HS-5 (cell line): ENCODE measurements around the gene DCLK1.
"Not testable (repeated sequence)": the region's sequence is repeated elsewhere in the genome, so short reads cannot be mapped to it uniquely, and the experiment has no call there.

Source experiments
- DNase-seq: peaks from one replicate; pipeline ENCODE4 v3.0.0-alpha.2; 2012; ENCODE audit warnings: low read depth

The DCLK1 gene

GRCh38 chr13:36130552-36131221 lies 495 bp downstream of the DCLK1 start:
- DNase-seq: no peak

GRCh38 chr13:36130193-36130551 lies 1.0 kb downstream of the DCLK1 start:
- DNase-seq: no peak

DNA sequence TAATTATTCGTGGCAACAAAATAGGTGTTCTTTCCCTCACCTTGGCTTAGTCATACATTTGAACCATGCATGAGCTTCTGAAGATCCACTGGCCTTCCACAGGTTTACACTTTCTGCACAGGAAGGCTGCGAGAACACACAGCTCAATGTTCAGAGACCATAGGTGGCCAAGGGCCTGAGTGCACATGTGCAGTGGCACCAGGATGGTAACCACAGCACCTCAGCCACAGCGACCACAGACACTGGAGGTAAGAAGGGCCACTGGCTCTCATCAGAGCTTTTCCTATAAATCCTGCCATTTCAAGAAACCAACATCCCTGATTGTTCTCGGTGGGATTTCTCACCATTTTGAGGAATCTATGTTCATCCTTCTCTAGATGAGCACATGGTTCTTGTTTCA lies 1.6 kb downstream of the DCLK1 start:
- DNase-seq: no peak

DNA sequence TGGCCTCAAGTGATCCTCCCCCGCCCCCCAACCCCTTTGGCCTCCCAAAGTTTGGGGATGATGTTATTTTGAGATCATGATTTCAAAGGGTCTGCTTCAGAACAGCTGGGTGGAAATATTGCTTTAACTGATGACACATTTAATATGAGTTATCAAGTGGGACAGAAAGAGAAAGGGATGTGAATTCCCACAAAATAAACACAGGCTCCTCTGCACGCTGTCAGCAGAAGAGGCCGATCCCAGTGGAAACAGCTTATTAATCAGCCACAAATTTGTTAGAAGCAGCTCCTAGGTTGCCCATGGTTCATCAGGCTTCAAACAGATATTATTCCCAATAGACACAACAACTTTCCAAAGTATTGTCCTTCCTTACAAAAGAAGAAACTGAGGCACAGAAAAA lies 4.7 kb downstream of the DCLK1 start:
- DNase-seq: no peak

- DNase-seq: no peak
Measured at GRCh38 chr13:36125841-36126240, 5.3 kb downstream of the DCLK1 start.

DNA sequence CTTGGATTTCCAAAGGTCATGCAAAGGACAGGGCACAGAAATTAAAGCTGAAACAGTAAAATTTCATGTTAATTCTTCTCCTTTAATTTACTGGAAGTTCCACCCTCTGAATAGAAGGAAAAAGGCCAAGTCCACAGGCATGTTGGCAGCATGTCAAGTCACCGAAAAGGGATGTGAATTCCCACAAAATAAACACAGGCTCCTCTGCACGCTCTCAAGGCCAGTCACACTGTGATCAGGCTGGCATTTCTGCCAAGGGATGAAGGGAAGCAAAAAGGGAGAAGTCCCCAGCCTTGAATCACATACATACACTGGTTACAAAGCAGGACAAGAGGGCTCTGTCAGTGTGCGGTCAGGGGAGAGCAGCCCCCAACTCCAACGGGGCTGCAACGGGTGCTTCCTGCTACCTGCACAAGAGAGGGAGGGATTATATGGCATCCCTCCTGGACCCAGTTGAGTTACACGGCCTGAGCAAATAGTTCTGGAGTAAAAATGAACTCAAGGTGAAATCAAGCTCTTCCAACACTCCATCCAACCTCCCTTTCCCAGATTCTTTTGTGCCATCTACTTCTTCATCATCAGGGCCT lies 6.9 kb downstream of the DCLK1 start:
- DNase-seq: no peak

- DNase-seq: no peak
Measured at GRCh38 chr13:36115306-36115705, 15.9 kb downstream of the DCLK1 start.

GRCh38 chr13:36114233-36114632 lies 16.9 kb downstream of the DCLK1 start:
- DNase-seq: no peak

- no peak for DNase-seq
Measured at GRCh38 chr13:36108954-36109353, 22.2 kb downstream of the DCLK1 start.

DNA sequence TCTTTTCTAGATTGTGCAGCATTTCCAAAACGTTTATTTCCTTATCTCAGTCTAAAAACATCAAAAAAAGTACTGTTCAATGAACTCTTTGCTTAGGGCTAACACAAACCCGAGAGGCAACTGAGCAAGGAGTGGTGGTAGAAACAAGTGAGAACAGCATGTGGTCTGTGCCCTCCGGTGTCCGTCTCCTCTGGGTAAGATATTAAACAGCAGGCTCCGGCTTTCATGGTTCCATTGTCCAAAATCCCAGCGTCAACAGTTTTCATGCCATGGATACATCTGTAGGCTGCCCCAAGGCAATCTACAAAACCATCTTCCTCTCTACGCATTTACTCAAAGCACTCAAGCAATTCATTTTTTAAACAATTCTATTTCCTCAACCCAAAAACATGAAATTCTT lies 22.8 kb downstream of the DCLK1 start:
- no peak for DNase-seq

GRCh38 chr13:36107521-36107920 lies 23.7 kb downstream of the DCLK1 start:
- DNase-seq: no peak

- no peak for DNase-seq
Measured at GRCh38 chr13:36105726-36106125, 25.5 kb downstream of the DCLK1 start.

GRCh38 chr13:36102721-36103120 lies 28.5 kb downstream of the DCLK1 start:
- no peak for DNase-seq

GRCh38 chr13:36101907-36102306 lies 29.3 kb downstream of the DCLK1 start:
- DNase-seq: not testable (repeated sequence)

DNA sequence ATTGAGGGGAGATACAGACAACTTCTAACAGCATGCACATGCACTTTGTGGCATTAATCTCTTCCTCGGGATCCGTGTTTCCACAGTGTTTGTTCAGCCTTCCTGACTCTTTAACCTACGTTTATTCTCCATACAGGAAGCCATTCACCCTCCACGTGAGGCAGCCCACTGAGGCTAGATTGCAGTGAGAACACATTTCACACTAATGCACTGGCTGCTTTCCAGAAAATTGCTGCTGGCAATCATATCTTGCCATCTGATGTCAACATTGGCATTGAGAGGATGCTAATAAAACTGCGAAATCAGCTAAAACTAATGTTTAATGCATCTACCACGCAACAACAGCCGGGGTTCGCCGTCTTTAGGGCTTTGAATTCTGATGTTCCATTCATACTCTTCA lies 30.0 kb downstream of the DCLK1 start:
- no peak for DNase-seq

DNA sequence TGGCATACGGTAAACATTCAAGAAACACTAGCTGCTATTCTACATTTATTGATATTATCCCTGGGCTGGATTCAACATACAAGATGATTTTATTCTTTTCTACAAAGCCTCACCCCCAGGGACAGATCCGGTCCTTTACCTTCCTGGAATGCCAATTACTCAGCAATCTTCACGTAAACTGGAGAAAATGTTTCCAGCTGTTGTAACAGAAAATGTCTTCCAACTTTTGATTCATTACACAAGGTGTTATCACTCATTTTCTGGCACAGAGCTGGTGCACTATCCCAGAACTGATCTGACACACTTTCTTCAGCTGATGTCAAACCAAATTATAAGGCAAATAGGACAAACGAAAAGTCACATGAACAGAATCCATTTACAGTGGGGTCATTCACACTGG lies 33.1 kb downstream of the DCLK1 start:
- DNase-seq: no peak

DNA sequence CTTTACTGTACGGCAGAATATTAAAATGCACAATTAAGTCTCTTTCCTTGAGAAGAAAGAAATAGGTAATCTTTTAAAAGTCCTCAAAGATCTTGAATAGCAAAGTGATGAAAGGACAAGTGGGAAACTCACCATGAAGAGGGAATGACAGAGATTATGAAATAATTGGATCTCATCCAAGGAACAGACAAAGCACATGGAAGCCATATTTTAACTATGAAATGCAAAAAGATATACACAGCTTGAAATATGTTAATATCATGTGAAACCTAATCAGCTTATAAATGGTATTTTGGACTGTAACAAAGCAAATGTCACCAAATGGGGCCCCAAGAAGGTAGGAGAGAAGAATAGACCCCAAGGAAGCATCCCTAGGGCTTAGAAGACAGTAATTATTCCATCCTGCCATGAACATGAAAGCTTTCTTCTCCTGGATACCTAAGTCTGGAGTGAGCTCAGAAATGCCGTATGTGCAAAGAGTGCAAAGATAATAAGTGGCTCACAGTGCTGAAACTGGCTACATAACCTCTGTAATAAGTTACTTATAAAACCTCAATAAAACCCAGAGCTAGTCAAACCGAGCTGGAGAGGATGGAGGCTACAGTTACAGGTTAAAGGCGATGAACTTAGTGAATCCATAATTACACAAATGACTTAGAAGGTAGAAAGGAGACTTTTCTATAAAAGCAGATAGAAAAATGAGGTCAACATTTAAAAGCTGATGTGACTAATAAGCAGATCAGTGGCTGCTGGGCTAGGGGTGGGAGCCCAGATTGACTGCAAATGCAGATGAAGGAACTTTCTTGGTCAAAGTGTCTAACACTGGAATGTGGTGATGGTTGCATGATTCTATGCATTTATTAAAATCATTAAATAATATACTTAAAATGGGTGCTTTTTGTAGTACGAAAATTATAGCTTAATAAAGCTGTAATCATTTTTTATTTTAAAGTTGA lies 34.4 kb downstream of the DCLK1 start:
- no peak for DNase-seq

DNA sequence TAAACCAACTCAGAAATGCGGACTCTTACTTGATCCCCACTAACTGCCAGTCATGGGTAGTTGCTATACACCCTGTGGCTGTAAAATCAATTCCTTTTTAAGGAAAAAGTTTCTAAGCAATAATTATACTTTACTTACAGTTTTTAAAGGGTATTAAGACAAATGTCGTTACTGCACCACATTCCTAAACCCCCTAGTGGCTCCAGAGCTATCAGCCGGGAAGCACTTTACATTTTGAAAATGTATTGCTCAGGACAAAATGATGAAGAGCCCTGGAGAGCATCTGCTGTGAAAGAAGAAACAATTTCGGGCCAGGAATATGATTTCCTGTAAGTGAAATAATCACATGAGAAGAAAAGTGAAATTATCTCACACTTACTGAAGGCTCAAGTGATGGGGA lies 36.7 kb downstream of the DCLK1 start:
- DNase-seq: no peak

DNA sequence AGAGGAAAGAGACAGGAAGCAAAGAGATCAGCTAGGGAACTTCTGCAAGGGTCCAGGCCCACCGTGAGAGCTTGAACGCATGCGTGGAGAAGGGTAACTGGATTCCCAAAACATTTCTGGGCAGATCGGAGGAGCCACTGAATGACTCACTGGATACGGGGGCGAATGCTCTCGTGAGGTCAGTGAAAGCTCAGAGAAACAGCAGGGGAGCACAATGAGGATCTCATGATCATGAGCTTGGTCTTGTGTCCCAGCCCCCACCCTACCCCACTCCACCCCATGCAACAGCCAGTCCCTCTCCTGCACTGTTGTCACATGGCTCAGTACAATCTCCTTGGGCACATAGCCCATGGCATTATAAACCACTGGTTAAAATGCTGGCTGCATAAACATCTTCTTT lies 40.6 kb downstream of the DCLK1 start:
- DNase-seq: no peak

GRCh38 chr13:36089130-36089647 lies 42.0 kb downstream of the DCLK1 start:
- no peak for DNase-seq

- DNase-seq: no peak
Measured at GRCh38 chr13:36088463-36088862, 42.7 kb downstream of the DCLK1 start.

GRCh38 chr13:36088001-36088400 lies 43.2 kb downstream of the DCLK1 start:
- DNase-seq: no peak

GRCh38 chr13:36086117-36086516 lies 45.1 kb downstream of the DCLK1 start:
- no peak for DNase-seq
